ENCODE data around the gene MYO7B. TPM values are rescaled to one million over a fixed set of nuclear protein-coding genes. Genes with fewer than 3 reads are reported as not detected.

Gene MYO7B
- total RNA-seq, 1 donor from 2014 or later, result 0.04 TPM

GRCh38 chr2:127566139-127566417 lies 30.6 kb downstream of the MYO7B start:
- Mint-ChIP-seq H3K4me1 (no peaks in the 10 kb centered on the region), H3K27ac (no peak overlapping the region), H3K4me3 (no peak overlapping the region), H3K9me3 (peaks cover 5% of the 10 kb centered on the region), H3K27me3 (ENCODE audit: low read depth) (peaks cover 8% of the 10 kb centered on the region), H3K36me3 (no peaks in the 10 kb centered on the region)
- TF ChIP-seq CTCF (IDR thresholded peaks at IDR 0.05; ENCODE audit: unreplicated experiment), result no peak
- no peak for DNase-seq (ENCODE audit: low spot score in 2 of 2, unreplicated experiment in 2 of 2)

- H3K36me3 Mint-ChIP-seq, result no peaks in the 10 kb centered on the region
- H3K4me3 Mint-ChIP-seq, result no peak overlapping the region
- no peak overlapping the region for H3K27ac Mint-ChIP-seq
- DNase-seq (ENCODE audit: low spot score in 2 of 2, unreplicated experiment in 2 of 2), result no peak
- no peaks in the 10 kb centered on the region for H3K4me1 Mint-ChIP-seq
- H3K27me3 Mint-ChIP-seq (ENCODE audit: low read depth), result peaks cover 8% of the 10 kb centered on the region
- peaks cover 5% of the 10 kb centered on the region for H3K9me3 Mint-ChIP-seq
- TF ChIP-seq CTCF (IDR thresholded peaks at IDR 0.05; ENCODE audit: unreplicated experiment), result no peak
Observed at GRCh38 chr2:127566576-127566975, 31.1 kb downstream of the MYO7B start.

- Mint-ChIP-seq H3K36me3 (no peaks in the 10 kb centered on the region), H3K4me1 (no peaks in the 10 kb centered on the region), H3K4me3 (no peak overlapping the region), H3K9me3 (peaks cover 5% of the 10 kb centered on the region), H3K27ac (no peak overlapping the region), H3K27me3 (ENCODE audit: low read depth) (peaks cover 8% of the 10 kb centered on the region)
- no peak for TF ChIP-seq CTCF (IDR thresholded peaks at IDR 0.05; ENCODE audit: unreplicated experiment)
- DNase-seq (ENCODE audit: low spot score in 2 of 2, unreplicated experiment in 2 of 2), result no peak
Observed at GRCh38 chr2:127567351-127567854, 31.9 kb downstream of the MYO7B start.

DNA sequence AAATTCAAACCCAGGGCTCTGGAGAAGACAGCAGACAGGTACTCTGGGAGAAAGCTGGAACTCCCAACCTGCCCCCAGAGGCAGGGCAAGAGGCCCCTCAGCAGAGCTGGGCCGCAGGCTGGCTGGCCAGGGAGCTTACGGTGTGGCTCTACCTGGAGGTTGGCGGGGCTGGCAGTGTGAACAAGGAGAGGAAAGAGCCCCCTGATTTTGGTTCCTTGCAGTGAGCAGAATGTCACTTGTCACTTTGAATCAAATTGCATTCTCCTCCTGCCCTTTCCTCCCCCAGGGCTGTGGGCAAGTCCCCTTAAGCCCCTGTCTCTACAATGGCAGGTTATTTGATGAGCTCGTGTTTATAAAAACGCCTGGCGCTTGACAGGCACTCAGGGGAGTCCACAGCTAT lies 32.6 kb downstream of the MYO7B start:
- Mint-ChIP-seq H3K4me1 (no peaks in the 10 kb centered on the region), H3K27me3 (ENCODE audit: low read depth) (peaks cover 7% of the 10 kb centered on the region), H3K36me3 (no peaks in the 10 kb centered on the region), H3K9me3 (peaks cover 1% of the 10 kb centered on the region), H3K27ac (no peak overlapping the region), H3K4me3 (no peak overlapping the region)
- DNase-seq (ENCODE audit: low spot score in 2 of 2, unreplicated experiment in 2 of 2), result no peak
- no peak for TF ChIP-seq CTCF (IDR thresholded peaks at IDR 0.05; ENCODE audit: unreplicated experiment)

DNA sequence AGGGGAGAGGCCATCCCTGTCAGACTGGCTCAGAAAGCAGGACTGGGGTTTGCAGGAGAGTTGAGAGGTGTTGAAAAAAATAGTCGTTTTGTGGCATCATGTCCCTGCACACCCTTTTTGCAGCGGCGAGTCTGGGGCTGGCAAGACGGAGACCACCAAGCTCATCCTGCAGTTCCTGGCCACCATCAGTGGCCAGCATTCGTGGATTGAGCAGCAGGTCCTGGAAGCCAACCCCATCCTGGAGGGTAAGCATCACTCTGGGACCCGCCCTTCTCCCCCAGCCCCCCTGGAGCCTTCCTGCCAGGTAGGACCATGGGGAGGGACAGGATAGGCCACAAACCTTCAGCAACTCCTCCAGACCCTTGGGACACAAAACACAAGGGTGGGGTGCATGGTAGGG lies 34.2 kb downstream of the MYO7B start:
- no peak overlapping the region for H3K4me3 Mint-ChIP-seq
- TF ChIP-seq CTCF (IDR thresholded peaks at IDR 0.05; ENCODE audit: unreplicated experiment), result no peak
- no peak overlapping the region for H3K27ac Mint-ChIP-seq
- peaks cover 5% of the 10 kb centered on the region for H3K27me3 Mint-ChIP-seq (ENCODE audit: low read depth)
- no peaks in the 10 kb centered on the region for H3K9me3 Mint-ChIP-seq
- H3K36me3 Mint-ChIP-seq, result no peaks in the 10 kb centered on the region
- H3K4me1 Mint-ChIP-seq, result no peaks in the 10 kb centered on the region
- no peak for DNase-seq (ENCODE audit: low spot score in 2 of 2, unreplicated experiment in 2 of 2)

Measured in mesothelial cell of epicardium (in vitro differentiated cells).